PC-9 (cell line): ENCODE data around the gene SEL1L3. TPM values are rescaled to one million over a fixed set of nuclear protein-coding genes. Genes with fewer than 3 reads are reported as not detected.

Source experiments
- BruUV-seq: library from RNA; stranded (reverse); fragments of 400-500 nt; replicated peaks from 2 replicates; lab custom pipeline; 2021; lab: Mats Ljungman, UMichigan
- CTCF ChIA-PET: fragments of 300-600 bp; sonication (Branson Sonifier 250); formaldehyde crosslinking; loops from one replicate; lab custom pipeline; 2022; ENCODE audit warnings: antibody characterized with exemption; lab: Charles Lee
- POLR2A ChIA-PET: fragments of 300-600 bp; sonication (Branson Sonifier 250); formaldehyde crosslinking; loops from one replicate; lab custom pipeline; 2022; ENCODE audit warnings: antibody characterized with exemption; ENCODE audit not compliant: unreplicated experiment; lab: Charles Lee
- DNase-seq, 2 experiments: peaks; one replicate each; pipeline versions ENCODE4 v3.0.0 to v3.0.0-alpha.2; 2015 to 2022; ENCODE audit warnings: mixed read lengths in 1 of 2
- H2AFZ ChIP-seq: fragments of 200-600 bp; sonication (generic); 2 replicates; pipeline ENCODE4 v1.8.1; 2017; ENCODE audit warnings: antibody characterized with exemption
- H3F3A ChIP-seq: fragments of 200-600 bp; sonication (generic); 2 replicates; pipeline ENCODE4 v1.8.1; 2017; ENCODE audit warnings: antibody characterized with exemption, mild to moderate bottlenecking, low read depth; ENCODE audit not compliant: insufficient read depth
- H3K27ac ChIP-seq: fragments of 200-600 bp; sonication (generic); 2 replicates; pipeline ENCODE4 v1.6.1; 2016; ENCODE audit warnings: mixed run types
- H3K27me3 ChIP-seq: fragments of 200-600 bp; sonication (generic); 2 replicates; pipeline ENCODE4 v1.6.1; 2016; ENCODE audit warnings: low read depth, mixed run types; ENCODE audit not compliant: insufficient read depth
- H3K36me3 ChIP-seq: fragments of 200-600 bp; sonication (generic); 2 replicates; pipeline ENCODE4 v1.6.1; 2016; ENCODE audit warnings: low read depth, mixed run types
- H3K4me1 ChIP-seq: fragments of 200-600 bp; sonication (generic); replicated peaks from 2 replicates; pipeline ENCODE4 v1.6.1; 2016; ENCODE audit warnings: mixed run types; ENCODE audit not compliant: insufficient read depth
- H3K4me2 ChIP-seq: fragments of 200-600 bp; sonication (generic); 2 replicates; pipeline ENCODE4 v1.6.1; 2017; ENCODE audit warnings: mixed run types
- H3K4me3 ChIP-seq: fragments of 200-600 bp; sonication (generic); 2 replicates; pipeline ENCODE4 v1.6.1; 2016; ENCODE audit warnings: mixed run types
- H3K79me2 ChIP-seq: fragments of 200-600 bp; sonication (generic); 2 replicates; pipeline ENCODE4 v1.6.1; 2017; ENCODE audit warnings: low read depth, mixed run types
- H3K9me2 ChIP-seq: fragments of 200-600 bp; sonication (generic); 2 replicates; pipeline ENCODE4 v1.8.1; 2017; ENCODE audit warnings: mild to moderate bottlenecking; ENCODE audit not compliant: insufficient read depth
- H3K9me3 ChIP-seq: fragments of 200-600 bp; sonication (generic); 2 replicates; pipeline ENCODE4 v1.8.1; 2016; ENCODE audit warnings: low read depth; ENCODE audit not compliant: insufficient read depth
- H4K20me1 ChIP-seq: fragments of 200-600 bp; sonication (generic); 2 replicates; pipeline ENCODE4 v1.8.1; 2017; ENCODE audit not compliant: insufficient read depth
- EZH2 ChIP-seq: fragments of 200-600 bp; sonication (generic); IDR thresholded peaks from 2 replicates; pipeline ENCODE4 v1.8.0; 2017; ENCODE audit warnings: antibody characterized with exemption, low read depth
- intact Hi-C: fragments of 100-400 bp; cut with micrococcal nuclease; formaldehyde crosslinking; loops from one replicate; pipeline ENCODE4 v1.10.0; 2022; ENCODE audit not compliant: unreplicated experiment
- total RNA-seq: library from RNA; stranded (reverse); gene quantifications from 2 replicates; pipeline ENCODE4 v1.2.3, GENCODE V29; 2021
- TF ChIP-seq, protein P1 (sequence below): fragments of 200-600 bp; sonication (generic); conservative IDR thresholded peaks from 2 replicates; pipeline ENCODE4 v1.6.1; 2017; ENCODE audit warnings: mixed run types, antibody characterized with exemption, mild to moderate bottlenecking, moderate library complexity

SEL1L3 gene
- total RNA-seq, 1 experiment from 2014 or later, result 79.2 TPM

DNA sequence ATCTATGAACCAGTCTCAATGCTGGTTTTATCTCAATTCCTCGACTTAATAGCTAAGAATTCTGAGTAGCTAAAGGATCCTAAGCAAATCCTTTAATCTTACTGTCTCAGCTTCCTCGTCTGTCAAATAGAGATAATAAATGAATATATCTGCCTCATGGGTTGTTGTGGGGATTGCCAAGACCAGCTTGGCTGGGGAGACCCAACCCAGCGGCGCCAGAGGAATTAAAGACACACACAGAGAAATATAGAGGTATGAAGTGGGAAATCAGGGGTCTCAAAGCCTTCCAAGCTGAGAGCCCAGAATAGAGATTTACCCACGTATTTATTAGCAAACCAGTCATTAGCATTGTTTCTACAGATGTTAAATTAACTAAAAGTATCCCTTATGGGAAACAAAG lies 165.3 kb downstream of the SEL1L3 start:
- Histone ChIP-seq H3K4me1 (no peaks in the 10 kb centered on the region), H4K20me1 (no peaks in the 10 kb centered on the region), H3K36me3 (no peaks in the 10 kb centered on the region), H3K27ac (no peak overlapping the region), H3K4me3 (no peak overlapping the region), H3K9me3 (no peaks in the 10 kb centered on the region), H2AFZ (no peak overlapping the region), H3F3A (no peaks in the 10 kb centered on the region), H3K4me2 (no peak overlapping the region), H3K79me2 (no peaks in the 10 kb centered on the region), H3K9me2 (no peaks in the 10 kb centered on the region), H3K27me3 (no peaks in the 10 kb centered on the region)
- DNase-seq, result no peak
- intact Hi-C loops, result no loop called here
- ChIA-PET CTCF (no interaction called here), POLR2A (no interaction called here)
- no TSS peak for BruUV-seq
- TF ChIP-seq EZH2, result no peak
- TF ChIP-seq, protein P1, sequence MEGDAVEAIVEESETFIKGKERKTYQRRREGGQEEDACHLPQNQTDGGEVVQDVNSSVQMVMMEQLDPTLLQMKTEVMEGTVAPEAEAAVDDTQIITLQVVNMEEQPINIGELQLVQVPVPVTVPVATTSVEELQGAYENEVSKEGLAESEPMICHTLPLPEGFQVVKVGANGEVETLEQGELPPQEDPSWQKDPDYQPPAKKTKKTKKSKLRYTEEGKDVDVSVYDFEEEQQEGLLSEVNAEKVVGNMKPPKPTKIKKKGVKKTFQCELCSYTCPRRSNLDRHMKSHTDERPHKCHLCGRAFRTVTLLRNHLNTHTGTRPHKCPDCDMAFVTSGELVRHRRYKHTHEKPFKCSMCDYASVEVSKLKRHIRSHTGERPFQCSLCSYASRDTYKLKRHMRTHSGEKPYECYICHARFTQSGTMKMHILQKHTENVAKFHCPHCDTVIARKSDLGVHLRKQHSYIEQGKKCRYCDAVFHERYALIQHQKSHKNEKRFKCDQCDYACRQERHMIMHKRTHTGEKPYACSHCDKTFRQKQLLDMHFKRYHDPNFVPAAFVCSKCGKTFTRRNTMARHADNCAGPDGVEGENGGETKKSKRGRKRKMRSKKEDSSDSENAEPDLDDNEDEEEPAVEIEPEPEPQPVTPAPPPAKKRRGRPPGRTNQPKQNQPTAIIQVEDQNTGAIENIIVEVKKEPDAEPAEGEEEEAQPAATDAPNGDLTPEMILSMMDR, result no peak

Other genes with a start within 250 kb of the SEL1L3 start
- not detected in 2 replicates for gene SLC34A2, start 207.1 kb downstream of the SEL1L3 start, total RNA-seq
- gene SMIM20, start 51.2 kb upstream of the SEL1L3 start, total RNA-seq, result 40.5 and 44.2 TPM in 2 replicates